ENCODE data around the gene RALGPS1.

The RALGPS1 gene

GRCh38 chr9:127201071-127201541 lies 286.5 kb downstream of the RALGPS1 start:
- no peak for DNase-seq (ENCODE audit: low read depth)
- no peak overlapping the region for H3K4me3 ChIP-seq (ENCODE audit: low read depth, low read length)

GRCh38 chr9:127201731-127202130 lies 287.1 kb downstream of the RALGPS1 start:
- H3K4me3 ChIP-seq (ENCODE audit: low read depth, low read length), result no peak overlapping the region
- DNase-seq (ENCODE audit: low read depth), result no peak

- DNase-seq (ENCODE audit: low read depth), result no peak
- no peak overlapping the region for H3K4me3 ChIP-seq (ENCODE audit: low read depth, low read length)
These were observed 288.0 kb downstream of the RALGPS1 start for GRCh38 chr9:127202461-127203169.

GRCh38 chr9:127203681-127204327 lies 289.2 kb downstream of the RALGPS1 start:
- H3K4me3 ChIP-seq (ENCODE audit: low read depth, low read length), result no peak overlapping the region
- DNase-seq (ENCODE audit: low read depth), result no peak

GRCh38 chr9:127204771-127205470 lies 290.3 kb downstream of the RALGPS1 start:
- DNase-seq (ENCODE audit: low read depth), result no peak
- H3K4me3 ChIP-seq (ENCODE audit: low read depth, low read length), result no peak overlapping the region

- DNase-seq (ENCODE audit: low read depth), result no peak
- H3K4me3 ChIP-seq (ENCODE audit: low read depth, low read length), result no peak overlapping the region
These were observed 291.4 kb downstream of the RALGPS1 start for GRCh38 chr9:127205952-127206351.

- H3K4me3 ChIP-seq (ENCODE audit: low read depth, low read length), result no peak overlapping the region
- no peak for DNase-seq (ENCODE audit: low read depth)
These were observed 292.1 kb downstream of the RALGPS1 start for GRCh38 chr9:127206666-127207065.

GRCh38 chr9:127207734-127208410 lies 293.3 kb downstream of the RALGPS1 start:
- no peak overlapping the region for H3K4me3 ChIP-seq (ENCODE audit: low read depth, low read length)
- no peak for DNase-seq (ENCODE audit: low read depth)

- no peak for DNase-seq (ENCODE audit: low read depth)
- no peak overlapping the region for H3K4me3 ChIP-seq (ENCODE audit: low read depth, low read length)
These were observed 293.8 kb downstream of the RALGPS1 start for GRCh38 chr9:127208416-127208815.

- H3K4me3 ChIP-seq (ENCODE audit: low read depth, low read length), result no peak overlapping the region
- DNase-seq (ENCODE audit: low read depth), result no peak
These were observed 294.6 kb downstream of the RALGPS1 start for GRCh38 chr9:127209220-127209619.

- DNase-seq (ENCODE audit: low read depth), result no peak
- H3K4me3 ChIP-seq (ENCODE audit: low read depth, low read length), result no peak overlapping the region
These were observed 295.5 kb downstream of the RALGPS1 start for GRCh38 chr9:127209948-127210640.

GRCh38 chr9:127210851-127211730 lies 296.5 kb downstream of the RALGPS1 start:
- no peak for DNase-seq (ENCODE audit: low read depth)
- H3K4me3 ChIP-seq (ENCODE audit: low read depth, low read length), result no peak overlapping the region

- DNase-seq (ENCODE audit: low read depth), result no peak
- no peak overlapping the region for H3K4me3 ChIP-seq (ENCODE audit: low read depth, low read length)
These were observed 297.4 kb downstream of the RALGPS1 start for GRCh38 chr9:127211983-127212382.

- no peak for DNase-seq (ENCODE audit: low read depth)
- H3K4me3 ChIP-seq (ENCODE audit: low read depth, low read length), result no peak overlapping the region
These were observed 297.9 kb downstream of the RALGPS1 start for GRCh38 chr9:127212453-127212852.

- no peak for DNase-seq (ENCODE audit: low read depth)
- H3K4me3 ChIP-seq (ENCODE audit: low read depth, low read length), result no peak overlapping the region
These were observed 299.3 kb downstream of the RALGPS1 start for GRCh38 chr9:127213859-127214258.

- DNase-seq (ENCODE audit: low read depth), result peak; percentile 58
- no peak overlapping the region for H3K4me3 ChIP-seq (ENCODE audit: low read depth, low read length)
These were observed 300.1 kb downstream of the RALGPS1 start for GRCh38 chr9:127214421-127215267.

All from skeletal muscle cell (primary cell).